ENCODE measurements around the gene DLG2.

Gene DLG2

GRCh38 chr11:83948200-83948599, 1678.9 kb downstream of the DLG2 start:
- no peak for DNase-seq

GRCh38 chr11:83945976-83946375, 1681.2 kb downstream of the DLG2 start:
- no peak for DNase-seq

- DNase-seq: no peak
Observed at GRCh38 chr11:83941050-83941449, 1686.1 kb downstream of the DLG2 start.

- no peak for DNase-seq
Observed at GRCh38 chr11:83938148-83938547, 1689.0 kb downstream of the DLG2 start.

- DNase-seq: no peak
Observed at GRCh38 chr11:83933008-83933407, 1694.1 kb downstream of the DLG2 start.

- DNase-seq: no peak
Observed at GRCh38 chr11:83927422-83927821, 1699.7 kb downstream of the DLG2 start.

GRCh38 chr11:83924795-83925542, 1702.2 kb downstream of the DLG2 start:
- DNase-seq: no peak

- DNase-seq: no peak
Observed at GRCh38 chr11:83923961-83924360, 1703.2 kb downstream of the DLG2 start.

- DNase-seq: no peak
Observed at GRCh38 chr11:83922953-83923352, 1704.2 kb downstream of the DLG2 start.

- no peak for DNase-seq
Observed at GRCh38 chr11:83922318-83922717, 1704.8 kb downstream of the DLG2 start.

GRCh38 chr11:83921447-83922192, 1705.5 kb downstream of the DLG2 start:
- no peak for DNase-seq

- no peak for DNase-seq
Observed at GRCh38 chr11:83918476-83918875, 1708.7 kb downstream of the DLG2 start.

GRCh38 chr11:83914995-83915394, 1712.1 kb downstream of the DLG2 start:
- DNase-seq: no peak

GRCh38 chr11:83909579-83910534, 1717.3 kb downstream of the DLG2 start:
- no peak for DNase-seq

GRCh38 chr11:83908298-83908856, 1718.8 kb downstream of the DLG2 start:
- no peak for DNase-seq

- no peak for DNase-seq
Observed at GRCh38 chr11:83895516-83895915, 1731.6 kb downstream of the DLG2 start.

GRCh38 chr11:83881428-83881827, 1745.7 kb downstream of the DLG2 start:
- DNase-seq: no peak

- no peak for DNase-seq
Observed at GRCh38 chr11:83871054-83871453, 1756.1 kb downstream of the DLG2 start.

GRCh38 chr11:83866655-83867054, 1760.5 kb downstream of the DLG2 start:
- DNase-seq: no peak

GRCh38 chr11:83865636-83866461, 1761.3 kb downstream of the DLG2 start:
- DNase-seq: no peak

- DNase-seq: no peak
Observed at GRCh38 chr11:83864412-83865057, 1762.6 kb downstream of the DLG2 start.
